Suprapubic skin (tissue), 4 donors: ENCODE measurements around the gene TTLL5.

ENCODE experiments used
- CTCF ChIP-seq, 2 donors: fragments of 200-600 bp in 1 of 2; fragments of 450-650 bp in 1 of 2; sonication (generic) in 1 of 2; IDR thresholded peaks; one replicate each; pipeline ENCODE4 v1.5.1; 2016 to 2019; ENCODE audit warnings: antibody characterized with exemption in 2 of 2, mild to moderate bottlenecking in 1 of 2, moderate library complexity in 1 of 2
- EP300 ChIP-seq: sonication (generic); formaldehyde crosslinking; IDR thresholded peaks from one replicate; pipeline ENCODE4 v1.6.1; 2017; ENCODE audit warnings: antibody characterized with exemption
- POLR2A ChIP-seq, 2 donors: fragments of 450-650 bp; IDR thresholded peaks; one replicate each; pipeline ENCODE4 v1.6.1; 2017; ENCODE audit warnings: antibody characterized with exemption in 2 of 2, mild to moderate bottlenecking in 2 of 2, moderate library complexity in 2 of 2
- POLR2AphosphoS5 ChIP-seq, 3 donors: sonication (generic); formaldehyde crosslinking; IDR thresholded peaks; one replicate each; pipeline ENCODE4 v1.6.1; 2017; ENCODE audit warnings: antibody characterized with exemption in 3 of 3

GRCh38 chr14:75842551-75842950, 181.5 kb downstream of the TTLL5 start:
- TF ChIP-seq CTCF (IDR thresholded peaks at IDR 0.05), result no peak
- TF ChIP-seq EP300, result no peak
- TF ChIP-seq POLR2A (IDR thresholded peaks at IDR 0.05), result no peak
- TF ChIP-seq POLR2AphosphoS5 (IDR thresholded peaks at IDR 0.05), result no peak
